NCI-H2107 treated with DMSO at 0.1 percent for 48 hours (cell line): Measurements from ENCODE around the gene PLXNA1.

ENCODE experiments used
- DNase-seq: peaks from one replicate; lab custom pipeline; 2025; ENCODE audit not compliant: unreplicated experiment; lab: John Stamatoyannopoulos, UW

Gene PLXNA1

GRCh38 chr3:126952983-126953660 lies 29.8 kb upstream of the PLXNA1 start:
- no peak for DNase-seq

- no peak for DNase-seq
Observed at GRCh38 chr3:126954141-126954842, 28.6 kb upstream of the PLXNA1 start.

DNA sequence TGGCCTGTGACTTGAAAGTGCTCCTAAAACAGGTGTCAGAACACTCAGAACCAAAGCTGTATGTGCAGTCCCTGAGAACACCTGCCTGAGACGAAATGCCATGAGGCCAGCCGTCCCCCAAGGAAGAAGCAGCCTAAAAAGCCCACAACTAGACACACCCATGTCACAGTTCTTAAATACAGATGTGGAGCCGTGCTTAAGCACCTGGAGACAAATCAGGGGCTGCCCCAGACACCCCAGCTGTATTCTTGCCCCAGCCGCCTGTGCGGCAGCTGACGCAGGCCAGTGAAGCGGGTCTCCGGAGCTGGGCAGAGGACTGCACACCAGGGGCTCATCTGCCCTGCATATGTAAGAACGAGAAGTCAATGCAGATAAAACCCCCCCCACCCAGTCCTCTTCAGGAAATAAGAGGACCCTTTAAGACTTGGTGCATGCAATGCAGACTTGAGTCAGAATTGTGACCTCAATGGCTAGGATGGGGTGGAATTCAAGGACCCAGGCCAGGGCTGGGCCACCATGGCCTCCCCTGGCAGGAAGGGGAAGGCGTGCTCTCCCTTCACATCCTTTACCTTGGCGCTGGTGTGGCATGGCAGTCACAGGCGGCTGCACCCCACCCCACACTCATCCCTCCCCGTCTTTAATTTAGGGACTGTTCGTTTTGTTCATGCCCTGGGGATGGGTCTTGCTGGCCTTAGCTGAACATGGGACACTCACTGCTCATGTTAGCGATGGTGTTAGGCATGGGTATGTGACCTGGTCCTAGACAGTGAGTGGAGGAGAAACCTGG lies 27.7 kb upstream of the PLXNA1 start:
- DNase-seq: no peak

DNA sequence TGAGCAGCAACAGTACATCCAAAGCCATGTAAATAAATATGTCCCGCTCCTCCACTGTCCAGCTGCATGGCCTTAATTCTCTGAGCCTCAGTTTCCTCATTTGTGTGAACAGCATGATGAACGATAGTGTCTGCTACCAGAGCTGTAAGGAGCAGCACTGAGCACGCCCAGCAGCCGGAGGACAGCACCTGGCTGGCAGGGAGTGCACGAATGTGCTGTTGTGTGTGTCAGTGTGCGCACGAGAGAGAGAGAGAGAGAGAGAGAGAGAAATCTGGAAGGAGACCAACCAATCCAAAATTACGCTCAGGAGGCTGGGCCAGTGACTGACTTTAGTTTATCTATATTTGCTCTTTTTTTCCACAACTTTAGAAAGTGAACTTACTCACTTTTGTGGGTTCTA lies 26.6 kb upstream of the PLXNA1 start:
- DNase-seq: no peak

DNA sequence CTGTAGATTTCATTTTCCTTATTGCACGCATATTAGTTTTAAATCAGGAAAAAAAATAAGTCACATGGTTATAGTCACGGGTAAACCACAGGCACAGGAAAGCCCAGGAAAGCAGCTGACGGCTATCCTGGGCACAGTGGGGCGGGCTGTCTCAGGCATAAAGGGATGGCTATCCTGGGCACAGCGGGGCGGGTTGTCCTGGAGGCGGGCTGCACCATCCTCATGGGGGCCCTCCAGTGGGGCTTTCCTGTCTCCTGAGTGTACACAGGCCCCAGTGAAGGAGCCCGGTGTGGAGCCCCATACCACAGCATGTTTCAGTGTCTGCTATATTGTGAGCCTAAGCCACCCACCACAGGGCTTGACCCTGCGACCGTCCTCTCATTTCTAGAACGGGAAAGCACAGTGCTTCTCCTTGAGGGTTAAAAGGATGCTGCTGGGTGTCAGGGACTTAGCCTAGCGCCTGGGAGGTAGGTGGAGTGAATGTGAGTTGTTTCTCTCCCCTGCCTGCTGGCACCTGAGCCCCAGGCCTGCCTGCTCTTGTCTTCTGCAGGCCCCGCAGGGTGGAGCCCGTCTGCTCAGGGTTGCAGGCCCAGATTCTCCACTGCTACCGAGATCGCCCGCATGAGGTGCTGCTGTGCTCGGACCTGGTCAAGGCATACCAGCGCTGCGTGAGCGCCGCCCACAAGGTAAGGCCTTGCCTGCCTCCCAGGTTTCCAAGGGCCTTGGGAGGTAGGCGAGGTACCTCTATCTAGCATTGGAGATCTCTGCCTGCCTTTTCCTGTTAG lies 25.9 kb upstream of the PLXNA1 start:
- no peak for DNase-seq

DNA sequence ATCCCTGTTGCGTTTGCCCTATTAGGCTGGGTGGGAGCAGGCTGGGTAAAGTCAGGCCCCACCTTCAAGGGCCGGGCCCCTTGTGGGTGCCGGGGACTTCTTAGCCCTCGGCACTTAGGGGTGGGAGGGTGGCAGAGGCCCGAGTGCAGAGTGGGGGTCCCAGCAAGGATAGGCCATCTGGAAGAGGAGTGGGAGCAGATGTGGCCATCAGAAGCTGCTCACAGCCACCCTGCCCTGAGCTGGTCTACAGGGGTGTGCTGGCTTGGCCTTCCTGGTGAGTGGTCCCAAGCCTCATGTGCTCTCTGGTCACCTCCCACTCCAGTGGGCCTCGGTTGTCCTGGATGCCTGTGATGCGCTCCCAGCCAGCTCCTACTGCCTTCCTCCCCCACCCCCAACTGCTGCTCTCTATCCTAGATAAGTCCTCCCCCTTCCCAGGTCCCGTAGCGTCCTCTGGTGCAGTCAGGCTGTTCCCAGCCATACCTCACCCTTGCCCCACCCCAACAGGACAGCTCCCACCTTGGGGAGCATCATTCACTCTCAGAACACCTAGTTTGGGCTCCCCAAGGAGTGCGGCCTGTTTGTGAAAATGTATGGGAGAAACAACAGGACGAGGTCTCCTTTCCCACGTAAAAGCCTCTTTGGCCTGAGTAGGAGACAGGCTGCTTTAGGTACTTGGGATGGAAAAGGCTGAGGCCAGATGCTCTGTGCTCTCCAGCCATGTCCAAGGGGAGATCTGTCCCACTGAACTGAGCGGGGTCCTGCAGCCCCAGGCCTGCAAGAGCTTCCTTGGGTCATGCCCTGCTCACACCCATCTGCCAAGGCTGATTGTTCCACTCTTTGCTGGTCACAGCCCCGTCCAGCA lies 24.9 kb upstream of the PLXNA1 start:
- no peak for DNase-seq

- DNase-seq: no peak
Observed at GRCh38 chr3:126958638-126959085, 24.3 kb upstream of the PLXNA1 start.

- DNase-seq: no peak
Observed at GRCh38 chr3:126959136-126959920, 23.6 kb upstream of the PLXNA1 start.

DNA sequence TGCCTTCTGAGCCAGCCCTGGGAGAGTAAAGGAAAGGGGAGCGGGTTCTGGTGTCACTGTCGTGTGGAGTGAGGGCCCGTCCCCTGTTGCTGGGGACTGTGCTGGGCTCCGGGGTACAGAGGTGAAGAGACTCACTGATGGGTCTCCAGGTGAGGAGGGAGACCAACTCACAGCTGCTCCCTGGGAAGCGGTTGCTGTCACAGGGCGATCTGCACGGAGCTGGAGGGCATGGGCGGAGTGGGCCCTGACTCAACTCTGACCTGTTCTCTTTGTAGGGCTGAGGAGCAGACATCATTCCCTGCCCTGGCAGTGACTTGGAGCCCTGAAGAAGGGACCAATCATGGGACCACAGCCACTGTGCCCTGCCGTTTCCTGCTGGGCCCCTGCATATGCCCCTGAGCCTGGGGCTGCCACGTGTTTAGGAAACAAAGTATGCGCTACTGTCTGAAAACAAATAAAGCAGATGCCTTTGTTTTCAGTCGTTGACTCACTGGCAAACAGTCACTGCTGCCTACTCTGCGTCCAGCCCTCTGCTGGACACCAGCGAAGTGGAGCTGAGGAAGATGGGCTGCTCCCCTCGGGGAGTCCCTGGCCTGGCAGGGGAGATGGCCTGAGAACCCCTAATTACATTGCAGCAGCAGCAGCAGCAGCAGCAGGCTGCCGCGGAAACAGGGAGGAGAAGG lies 22.9 kb upstream of the PLXNA1 start:
- no peak for DNase-seq

- no peak for DNase-seq
Observed at GRCh38 chr3:126960604-126960995, 22.3 kb upstream of the PLXNA1 start.

DNA sequence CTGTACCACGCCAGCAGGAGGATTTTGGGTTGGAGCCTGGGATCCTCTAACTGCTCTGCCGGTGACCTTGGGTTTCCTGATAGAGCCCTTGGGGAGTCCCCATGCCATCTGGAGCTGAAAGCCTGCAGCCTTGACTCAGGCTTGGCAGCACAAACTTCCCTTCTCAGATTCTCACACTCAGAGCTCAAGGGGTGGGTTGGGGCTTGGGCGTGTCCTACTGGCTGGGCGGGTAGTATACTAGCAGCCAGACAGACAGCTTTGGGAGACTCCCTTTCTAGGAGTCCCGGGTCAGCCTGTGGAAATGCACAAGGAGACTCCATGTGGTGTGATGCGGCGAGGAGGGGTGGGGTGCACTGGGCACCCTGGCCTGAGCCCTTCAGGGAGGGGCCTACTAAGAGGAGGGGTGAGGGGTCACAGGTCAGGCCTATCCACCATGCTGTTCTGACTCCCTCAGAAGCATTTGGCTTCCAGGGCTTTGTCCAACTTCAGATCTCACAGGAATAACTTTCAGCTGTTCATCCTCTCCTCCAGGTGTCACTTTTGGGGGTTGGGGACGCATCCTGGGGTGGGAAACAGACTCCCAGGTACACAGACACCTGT lies 21.6 kb upstream of the PLXNA1 start:
- DNase-seq: no peak

- no peak for DNase-seq
Observed at GRCh38 chr3:126961791-126962461, 21.0 kb upstream of the PLXNA1 start.

DNA sequence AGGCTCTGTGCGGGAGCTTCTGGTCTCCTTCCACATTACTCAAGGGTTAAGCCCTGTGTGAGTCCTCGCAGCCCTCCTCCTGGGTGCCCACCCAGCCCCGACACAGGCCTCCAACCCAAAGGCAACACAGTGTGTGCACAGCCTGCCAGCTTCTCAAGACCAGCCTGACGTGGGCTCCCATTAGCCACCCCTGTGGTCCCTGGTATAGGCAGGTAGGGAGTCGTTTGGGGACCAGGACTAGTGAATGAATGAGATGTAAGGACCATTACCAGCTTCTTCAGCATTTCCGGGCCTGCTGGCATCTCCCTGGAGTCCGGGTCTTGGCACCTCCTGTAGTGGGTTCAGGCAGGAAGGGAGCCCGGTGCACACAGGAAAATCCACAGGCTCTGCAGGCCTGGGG lies 20.2 kb upstream of the PLXNA1 start:
- no peak for DNase-seq

GRCh38 chr3:126963261-126964190 lies 19.4 kb upstream of the PLXNA1 start:
- no peak for DNase-seq

DNA sequence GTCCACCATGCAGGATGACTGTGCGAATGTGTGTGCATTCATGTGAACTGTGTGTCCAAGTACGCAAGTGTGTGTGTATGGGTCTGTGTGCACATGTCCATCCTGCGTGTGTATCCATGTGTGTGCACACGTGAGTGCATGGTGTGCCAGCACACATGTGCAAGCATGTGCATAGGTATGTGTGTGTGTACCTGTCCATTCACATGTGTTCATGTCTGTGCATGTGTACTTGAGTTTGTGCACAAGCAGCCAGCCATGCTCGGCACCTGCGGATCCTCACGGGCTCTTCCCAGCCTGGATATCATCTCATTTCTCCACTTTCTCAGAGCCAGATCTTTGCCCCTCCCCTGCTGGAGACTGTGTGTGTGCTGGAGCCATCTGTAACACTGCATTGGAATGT lies 18.7 kb upstream of the PLXNA1 start:
- DNase-seq: no peak

- DNase-seq: no peak
Observed at GRCh38 chr3:126964950-126965349, 18.0 kb upstream of the PLXNA1 start.

DNA sequence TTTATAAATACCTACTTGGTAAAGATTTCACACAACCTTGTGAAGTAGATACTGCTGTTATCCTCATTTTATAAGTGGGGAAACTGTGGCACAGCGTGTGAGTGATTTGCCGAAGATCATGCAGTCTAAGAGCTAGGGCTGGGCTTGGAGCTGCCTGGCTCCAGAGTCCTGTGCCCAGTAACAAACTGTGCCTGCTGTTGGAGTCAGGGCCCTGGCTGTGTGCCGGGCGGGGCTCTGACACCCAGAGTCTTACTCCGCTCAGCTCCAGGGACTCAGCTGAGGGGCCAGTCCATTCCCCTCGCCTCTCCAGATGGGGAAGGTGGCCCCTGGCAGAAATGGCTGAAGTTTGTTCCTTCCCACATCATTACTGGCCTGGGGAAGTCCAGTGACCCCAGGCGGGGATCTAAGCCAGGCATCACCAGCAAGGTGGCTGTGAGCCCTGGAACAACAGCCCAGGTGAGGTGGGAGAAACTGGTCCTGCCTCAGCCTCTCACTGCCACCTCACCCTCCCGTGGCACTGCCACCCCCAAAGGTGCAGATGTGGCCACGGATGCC lies 17.3 kb upstream of the PLXNA1 start:
- no peak for DNase-seq
